Activated naive CD4-positive, alpha-beta T cell treated with anti-CD3 and anti-CD28 coated beads, Interleukin-2, amount 50 U/mL, for 72 hours (primary cell): ENCODE data around the gene CAMTA1. TPM values are rescaled to one million over a fixed set of nuclear protein-coding genes. Genes with fewer than 3 reads are reported as not detected.

Experiments used
- ATAC-seq, 2 donors: fragments of 150-1000 bp; cut with Tn5 transposase; 2 replicates each; pipeline ENCODE4 v1.10.0; 2021; ENCODE audit warnings: mild to moderate bottlenecking in 2 of 2, moderate library complexity in 2 of 2
- DNase-seq, 2 donors: peaks; one replicate each; pipeline ENCODE4 v3.0.0; 2021 to 2022; ENCODE audit warnings: low spot score in 2 of 2
- H3K27ac Mint-ChIP-seq, 2 donors: one replicate each; pipeline ENCODE4 v1.8.0; 2022; ENCODE audit warnings: mild to moderate bottlenecking in 2 of 2, mixed read lengths in 2 of 2
- H3K36me3 Mint-ChIP-seq, 2 donors: one replicate each; pipeline ENCODE4 v1.8.0; 2022; ENCODE audit warnings: mixed read lengths in 2 of 2
- H3K9me3 Mint-ChIP-seq, 2 donors: one replicate each; pipeline ENCODE4 v1.8.0; 2022; ENCODE audit warnings: mixed read lengths in 2 of 2
- total RNA-seq, 2 donors: library from RNA; stranded (reverse); gene quantifications; one replicate each; pipeline ENCODE4 v1.2.3, GENCODE V29; 2022

Gene CAMTA1
- total RNA-seq, 2 donors from 2014 or later = 50.4 to 76.4 TPM

DNA sequence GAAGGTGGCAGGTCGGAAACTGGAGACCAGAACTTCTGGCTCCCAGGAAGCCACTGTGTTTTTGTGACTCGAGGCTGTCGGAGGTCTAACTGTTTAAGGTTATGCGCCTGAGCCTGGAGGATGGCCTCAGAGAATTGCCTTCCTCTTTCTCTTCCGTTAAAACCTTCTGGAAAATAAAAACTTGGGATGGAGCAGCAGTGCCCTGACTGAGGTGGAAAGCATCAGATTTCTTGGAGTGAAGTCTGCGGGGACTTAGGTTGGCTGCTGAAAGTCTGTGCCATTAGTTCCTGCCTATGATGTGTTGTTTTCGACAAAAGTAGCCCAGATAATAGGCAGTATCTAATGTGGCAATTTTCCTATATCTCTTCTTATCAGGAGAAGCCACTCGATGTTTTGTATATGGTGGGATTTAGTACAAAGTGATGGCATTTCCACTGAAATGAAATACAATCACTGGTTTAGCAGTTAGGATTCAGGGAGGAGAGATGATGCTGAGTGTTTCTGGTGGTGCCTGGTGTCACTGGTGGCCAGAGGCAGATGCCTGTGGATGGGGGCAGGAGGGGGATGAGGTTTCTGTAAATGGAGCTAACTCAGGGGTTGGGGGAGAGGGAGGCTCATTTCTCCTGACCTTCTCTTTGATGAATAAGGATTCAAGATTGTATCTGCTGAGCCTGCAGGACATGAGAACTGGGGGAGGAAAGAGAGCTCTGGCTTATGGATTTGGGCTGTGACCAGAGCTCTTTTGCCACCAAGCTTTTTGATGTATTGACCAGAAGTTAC, 150.8 kb downstream of the CAMTA1 start:
- H3K9me3 Mint-ChIP-seq = no peaks in the 10 kb centered on the region
- no peaks in the 10 kb centered on the region for H3K36me3 Mint-ChIP-seq
- ATAC-seq (no peak), DNase-seq (no peak)
- no peak overlapping the region for H3K27ac Mint-ChIP-seq

GRCh38 chr1:6937048-6937447, 151.8 kb downstream of the CAMTA1 start:
- Mint-ChIP-seq H3K27ac (no peak overlapping the region), H3K36me3 (no peaks in the 10 kb centered on the region), H3K9me3 (no peaks in the 10 kb centered on the region)
- DNase-seq (no peak), ATAC-seq (peak in 1 of 2 donors; percentile 4)

GRCh38 chr1:6939363-6939762, 154.1 kb downstream of the CAMTA1 start:
- Mint-ChIP-seq H3K27ac (no peak overlapping the region), H3K36me3 (no peaks in the 10 kb centered on the region), H3K9me3 (no peaks in the 10 kb centered on the region)
- no peak for ATAC-seq
- no peak for DNase-seq

DNA sequence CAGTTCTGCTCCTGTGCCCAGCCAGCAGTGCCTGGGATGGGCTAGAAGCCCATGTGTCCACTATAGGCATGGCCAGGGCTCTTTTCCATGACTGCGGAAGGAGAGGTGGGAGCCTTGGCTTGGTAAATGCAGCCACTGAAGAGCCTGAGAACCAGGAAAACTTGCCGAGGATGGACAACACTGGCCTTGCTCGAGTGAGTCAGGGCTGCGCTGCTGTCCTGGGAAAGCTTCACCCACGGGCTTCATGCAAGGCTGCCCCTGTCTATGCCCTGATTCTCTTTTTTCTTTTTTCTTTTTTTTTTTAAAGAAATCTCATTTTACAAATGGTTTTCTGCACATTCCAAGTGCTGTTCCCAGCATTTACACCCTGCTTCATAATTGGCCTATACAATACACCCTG, 156.5 kb downstream of the CAMTA1 start:
- no peak for ATAC-seq
- Mint-ChIP-seq H3K9me3 (no peaks in the 10 kb centered on the region), H3K27ac (no peak overlapping the region), H3K36me3 (no peaks in the 10 kb centered on the region)
- no peak for DNase-seq

DNA sequence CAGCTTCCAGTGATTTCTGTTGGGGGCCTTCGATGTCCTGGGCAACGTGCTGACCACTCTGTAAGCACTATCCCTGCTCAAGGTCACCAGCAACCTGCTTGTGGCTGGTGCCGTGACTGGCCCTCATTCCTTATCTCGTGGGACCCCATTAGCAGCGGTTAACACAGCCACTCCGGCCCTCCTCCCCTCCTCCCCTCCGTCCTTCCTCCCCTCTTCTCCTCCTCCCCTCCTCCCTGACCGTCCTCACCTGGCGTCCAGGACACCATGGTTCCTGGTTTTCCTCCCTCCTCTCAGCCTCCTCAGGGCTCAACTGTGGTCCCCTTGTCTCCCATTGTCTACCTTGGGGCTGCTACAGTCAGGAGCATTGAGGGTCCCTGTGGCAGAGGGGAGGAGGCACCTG, 157.7 kb downstream of the CAMTA1 start:
- H3K36me3 Mint-ChIP-seq = no peaks in the 10 kb centered on the region
- DNase-seq (no peak), ATAC-seq (no peak)
- H3K9me3 Mint-ChIP-seq = no peaks in the 10 kb centered on the region
- H3K27ac Mint-ChIP-seq = no peak overlapping the region

GRCh38 chr1:6944434-6944833, 159.2 kb downstream of the CAMTA1 start:
- no peaks in the 10 kb centered on the region for H3K9me3 Mint-ChIP-seq
- H3K36me3 Mint-ChIP-seq = no peaks in the 10 kb centered on the region
- no peak for ATAC-seq

GRCh38 chr1:6947952-6948351, 162.7 kb downstream of the CAMTA1 start:
- Mint-ChIP-seq H3K9me3 (no peaks in the 10 kb centered on the region), H3K27ac (no peak overlapping the region), H3K36me3 (no peaks in the 10 kb centered on the region)
- no peak for DNase-seq
- ATAC-seq = no peak

More at GRCh38 chr1:6944434-6944833, 159.2 kb downstream of the CAMTA1 start:
- DNase-seq = no peak
- no peak overlapping the region for H3K27ac Mint-ChIP-seq

DNA sequence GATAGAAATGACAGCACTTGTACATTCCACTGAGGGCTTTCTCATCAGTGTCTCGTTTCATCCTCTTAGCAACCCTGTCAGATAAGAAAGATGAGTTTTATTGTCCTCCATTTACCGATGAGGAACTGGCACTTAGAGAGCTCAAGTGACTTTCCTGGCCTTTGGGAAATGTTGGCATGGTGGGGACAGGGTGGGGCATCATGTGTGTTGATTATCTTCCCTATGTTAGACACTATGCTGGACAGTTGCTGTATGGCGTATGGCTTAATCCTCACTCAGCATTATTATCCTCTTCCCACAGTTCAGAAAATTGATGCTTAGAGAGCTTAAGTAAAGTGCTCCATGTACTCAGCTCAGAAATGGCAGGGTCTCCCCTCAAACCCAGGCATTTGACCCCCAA, 163.2 kb downstream of the CAMTA1 start:
- Mint-ChIP-seq H3K27ac (no peak overlapping the region), H3K36me3 (no peaks in the 10 kb centered on the region), H3K9me3 (no peaks in the 10 kb centered on the region)
- DNase-seq = no peak
- ATAC-seq = no peak

DNA sequence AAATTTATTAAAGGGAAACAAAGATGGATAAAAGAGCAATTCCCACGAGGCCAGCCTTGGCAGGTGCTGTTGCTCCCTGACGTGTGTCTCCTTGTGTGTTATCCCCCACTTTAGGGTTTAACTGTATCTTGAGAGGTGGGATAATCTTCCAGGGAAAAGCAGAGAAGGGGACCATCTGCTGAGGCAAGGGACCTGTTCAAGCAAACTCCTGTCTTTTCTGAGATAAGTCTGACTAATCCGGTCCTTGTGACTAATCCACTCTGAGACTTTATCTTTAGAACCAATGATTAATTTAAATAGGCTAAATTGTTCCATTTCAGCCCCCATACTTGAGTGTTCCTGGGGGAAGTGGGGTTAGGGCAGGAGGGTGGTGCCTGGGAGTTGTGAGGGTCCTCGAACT, 163.6 kb downstream of the CAMTA1 start:
- no peak overlapping the region for H3K27ac Mint-ChIP-seq
- peak in 1 of 2 donors; percentile 43 for ATAC-seq
- no peaks in the 10 kb centered on the region for H3K36me3 Mint-ChIP-seq
- DNase-seq = no peak
- no peaks in the 10 kb centered on the region for H3K9me3 Mint-ChIP-seq

- no peak for DNase-seq
- no peaks in the 10 kb centered on the region for H3K9me3 Mint-ChIP-seq
- H3K36me3 Mint-ChIP-seq = no peaks in the 10 kb centered on the region
- no peak for ATAC-seq
- H3K27ac Mint-ChIP-seq = peak overlapping the region in 1 of 2 donors; percentile 57
These were observed 164.9 kb downstream of the CAMTA1 start for GRCh38 chr1:6950001-6950765.

GRCh38 chr1:6951536-6951935, 166.3 kb downstream of the CAMTA1 start:
- no peak for ATAC-seq
- Mint-ChIP-seq H3K27ac (no peak overlapping the region), H3K9me3 (no peaks in the 10 kb centered on the region), H3K36me3 (no peaks in the 10 kb centered on the region)
- no peak for DNase-seq

- Mint-ChIP-seq H3K36me3 (no peaks in the 10 kb centered on the region), H3K9me3 (no peaks in the 10 kb centered on the region), H3K27ac (no peak overlapping the region)
- ATAC-seq (no peak), DNase-seq (no peak)
These were observed 168.0 kb downstream of the CAMTA1 start for GRCh38 chr1:6953216-6953615.

DNA sequence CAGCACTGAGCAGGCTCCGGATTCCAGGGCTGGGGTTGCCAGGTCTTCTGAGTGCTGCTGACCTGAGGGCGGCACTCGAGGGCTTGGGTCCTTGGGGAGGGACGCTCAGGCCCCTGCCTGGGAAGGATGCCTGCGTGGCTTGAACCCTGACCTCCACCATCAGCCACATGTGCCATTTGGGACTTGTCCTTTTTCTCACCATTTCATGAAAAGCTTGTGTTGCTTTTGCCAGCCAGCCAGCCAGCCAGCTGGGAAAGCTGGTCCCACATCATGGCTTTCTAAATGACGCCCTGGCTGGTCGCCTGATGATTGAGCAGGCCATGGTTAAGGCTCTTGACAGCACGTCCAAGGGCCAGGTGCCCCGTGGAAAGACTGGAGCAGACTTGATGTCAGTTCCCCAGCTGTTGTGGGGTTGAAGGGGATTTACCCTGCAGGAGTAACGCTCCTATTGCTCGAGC, 168.7 kb downstream of the CAMTA1 start:
- no peak for ATAC-seq
- no peak for DNase-seq
- no peak overlapping the region for H3K27ac Mint-ChIP-seq

GRCh38 chr1:6954591-6954990, 169.3 kb downstream of the CAMTA1 start:
- Mint-ChIP-seq H3K27ac (no peak overlapping the region), H3K36me3 (no peaks in the 10 kb centered on the region), H3K9me3 (no peaks in the 10 kb centered on the region)
- no peak for ATAC-seq
- DNase-seq = no peak

More for the DNA sequence above, 168.7 kb downstream of the CAMTA1 start:
- Mint-ChIP-seq H3K36me3 (no peaks in the 10 kb centered on the region), H3K9me3 (no peaks in the 10 kb centered on the region)

GRCh38 chr1:6955357-6956094, 170.3 kb downstream of the CAMTA1 start:
- DNase-seq (no peak), ATAC-seq (no peak)
- Mint-ChIP-seq H3K9me3 (no peaks in the 10 kb centered on the region), H3K27ac (no peak overlapping the region), H3K36me3 (no peaks in the 10 kb centered on the region)

DNA sequence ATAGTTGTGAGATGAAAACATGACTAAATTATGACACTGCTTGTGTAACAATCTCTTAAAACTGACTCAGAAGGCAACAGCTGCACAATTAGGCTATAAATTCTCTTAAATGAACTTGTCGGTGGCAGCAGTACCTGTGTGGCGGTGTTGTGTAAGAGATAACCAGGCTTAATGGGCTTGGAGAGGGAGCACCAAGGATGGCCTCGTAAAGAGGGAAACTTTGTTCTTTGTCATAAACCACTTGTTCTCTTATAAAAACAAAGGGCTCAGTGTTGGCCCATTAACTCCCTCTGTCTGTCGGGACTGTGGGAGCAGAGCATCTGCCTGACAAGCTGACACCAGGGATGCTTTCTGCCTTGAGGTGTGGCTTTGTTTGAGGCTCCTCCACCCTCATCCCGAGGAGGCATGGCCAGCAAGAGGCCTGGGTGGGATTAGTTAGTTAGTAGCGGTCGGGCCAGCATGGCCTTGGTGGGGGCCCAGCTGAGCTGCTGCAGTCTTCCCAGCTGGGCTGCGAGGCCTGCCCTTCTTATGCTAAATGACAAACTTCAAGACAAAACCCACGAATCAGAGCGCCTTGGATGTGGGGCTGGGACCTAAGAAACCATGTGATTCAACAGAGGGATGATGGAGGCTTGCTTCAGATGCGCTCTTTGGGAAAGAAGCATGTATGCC, 171.4 kb downstream of the CAMTA1 start:
- no peak for DNase-seq
- Mint-ChIP-seq H3K9me3 (no peaks in the 10 kb centered on the region), H3K36me3 (no peaks in the 10 kb centered on the region)

DNA sequence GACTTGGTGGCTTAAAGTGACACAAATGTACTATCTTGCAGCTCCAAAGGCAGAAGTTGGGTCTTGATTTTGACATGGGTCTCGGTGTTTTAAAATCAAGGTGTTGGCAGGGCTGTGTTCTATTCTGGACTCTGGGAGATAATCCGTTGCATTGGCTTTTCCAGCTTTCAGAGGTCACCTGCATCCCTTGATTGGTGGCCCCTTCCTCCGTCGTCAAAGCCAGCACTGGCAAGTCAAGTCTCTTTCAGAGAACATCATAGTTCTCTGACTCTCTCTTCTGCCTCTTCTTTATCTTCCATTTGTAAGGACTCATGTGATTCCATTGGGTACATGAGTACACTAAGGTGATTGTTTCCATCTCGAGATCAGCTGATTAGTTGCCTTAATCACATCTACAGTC, 172.1 kb downstream of the CAMTA1 start:
- Mint-ChIP-seq H3K36me3 (no peaks in the 10 kb centered on the region), H3K9me3 (no peaks in the 10 kb centered on the region), H3K27ac (no peak overlapping the region)
- ATAC-seq = no peak
- DNase-seq = no peak

More for the DNA sequence above, 171.4 kb downstream of the CAMTA1 start:
- no peak for ATAC-seq
- H3K27ac Mint-ChIP-seq = no peak overlapping the region
